Stomach (tissue), 4 donors: ENCODE data around the gene SFRP5.

Source experiments
- CTCF ChIP-seq, 7 experiments: fragments of 450-650 bp in 4 of 7; fragments of 200-600 bp in 3 of 7; sonication (generic) in 3 of 7; IDR thresholded peaks; one replicate each; pipeline ENCODE4 v1.5.1; 2016 to 2019; ENCODE audit warnings: antibody characterized with exemption in 7 of 7, control low read depth in 2 of 7, mild to moderate bottlenecking in 1 of 7
- EP300 ChIP-seq: sonication (generic); formaldehyde crosslinking; IDR thresholded peaks from one replicate; pipeline ENCODE4 v1.6.1; 2017; ENCODE audit warnings: antibody characterized with exemption
- POLR2A ChIP-seq, 4 donors: fragments of 450-650 bp; IDR thresholded peaks; one replicate each; pipeline ENCODE4 v1.6.1; 2016; ENCODE audit warnings: antibody characterized with exemption in 4 of 4, control low read depth in 2 of 4, mild to moderate bottlenecking in 1 of 4, moderate library complexity in 1 of 4
- POLR2AphosphoS5 ChIP-seq, 3 donors: sonication (generic); formaldehyde crosslinking; IDR thresholded peaks; one replicate each; pipeline ENCODE4 v1.6.1; 2016; ENCODE audit warnings: antibody characterized with exemption in 3 of 3

GRCh38 chr10:97785231-97785630 is 13.4 kb upstream of the SFRP5 start:
- no peak for TF ChIP-seq CTCF (IDR thresholded peaks at IDR 0.05)
- no peak for TF ChIP-seq POLR2A (IDR thresholded peaks at IDR 0.05)
- TF ChIP-seq EP300: no peak
- no peak for TF ChIP-seq POLR2AphosphoS5 (IDR thresholded peaks at IDR 0.05)
